Measurements from ENCODE around the gene CFAP99. TPM values are rescaled to one million over a fixed set of nuclear protein-coding genes. Genes with fewer than 3 reads are reported as not detected.

Gene CFAP99
- total and polyA plus RNA-seq, 8 donors: 0.05 to 1.4 (median 0.62) TPM; not detected in 3

DNA sequence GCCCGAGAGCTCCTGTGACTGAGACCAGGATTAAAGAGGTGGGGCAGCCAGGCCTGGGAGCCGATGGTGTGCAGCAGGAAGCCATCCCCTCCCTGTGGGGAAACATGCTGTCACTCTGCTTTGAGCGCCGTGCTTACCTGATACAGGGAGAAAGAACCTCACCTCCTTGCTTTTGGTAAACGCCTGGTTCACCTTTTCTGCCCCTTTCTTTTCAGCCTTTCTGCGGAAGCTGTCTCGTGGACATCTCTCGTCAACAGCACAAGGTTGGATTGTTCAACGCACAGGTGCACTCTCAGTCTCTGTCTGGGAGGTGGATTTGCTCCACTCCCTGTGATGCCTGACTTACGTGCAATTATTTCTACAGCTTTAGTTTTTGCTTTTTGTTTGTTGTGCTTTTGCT lies 12.3 kb upstream of the CFAP99 start:
- WGBS, 5 donors: 70 to 80% (median 73%) methylated on average over 10 of the region's 10 CpGs
- no peak overlapping the region for H3K27ac ChIP-seq
- H3K9me3 ChIP-seq: no peaks in the 10 kb centered on the region
- H3K4me3 ChIP-seq: no peak overlapping the region
- peaks cover 17 to 20% (median 18%) of the 10 kb centered on the region in 4 donors for H3K4me1 ChIP-seq
- no peak for DNase-seq
- no peaks in the 10 kb centered on the region for H3K36me3 ChIP-seq
- intact Hi-C loops (cut with DNase I; ENCODE audit: low total_unique reads): no loop called here
- no peak for TF ChIP-seq CTCF (IDR thresholded peaks at IDR 0.05)
- TF ChIP-seq POLR2AphosphoS5 (IDR thresholded peaks at IDR 0.05): no peak
- TF ChIP-seq POLR2A (IDR thresholded peaks at IDR 0.05): no peak
- TF ChIP-seq EP300 (IDR thresholded peaks at IDR 0.05): no peak
- peaks cover 0 to 4% (median 0%) of the 10 kb centered on the region in 3 donors for H3K27me3 ChIP-seq

GRCh38 chr4:2406920-2407319 lies 11.8 kb upstream of the CFAP99 start:
- 66 to 81% (median 77%) methylated on average over 7 of the region's 7 CpGs for WGBS, 5 donors
- Histone ChIP-seq H3K27ac (no peak overlapping the region), H3K9me3 (no peaks in the 10 kb centered on the region), H3K36me3 (no peaks in the 10 kb centered on the region), H3K27me3 (no peaks in the 10 kb centered on the region), H3K4me3 (no peak overlapping the region), H3K4me1 (peaks cover 12 to 20% (median 18%) of the 10 kb centered on the region in 4 donors)
- DNase-seq: no peak
- intact Hi-C loops (cut with DNase I; ENCODE audit: low total_unique reads): no loop called here
- TF ChIP-seq POLR2A (IDR thresholded peaks at IDR 0.05) (no peak), POLR2AphosphoS5 (IDR thresholded peaks at IDR 0.05) (no peak), CTCF (IDR thresholded peaks at IDR 0.05) (no peak), EP300 (IDR thresholded peaks at IDR 0.05) (no peak)

GRCh38 chr4:2407991-2408342 lies 10.8 kb upstream of the CFAP99 start:
- Histone ChIP-seq H3K4me1 (peaks cover 10 to 20% (median 15%) of the 10 kb centered on the region in 4 donors), H3K4me3 (no peak overlapping the region), H3K9me3 (no peaks in the 10 kb centered on the region), H3K36me3 (no peaks in the 10 kb centered on the region), H3K27me3 (no peaks in the 10 kb centered on the region), H3K27ac (no peak overlapping the region)
- DNase-seq: no peak
- TF ChIP-seq POLR2A (IDR thresholded peaks at IDR 0.05) (no peak), EP300 (IDR thresholded peaks at IDR 0.05) (no peak), POLR2AphosphoS5 (IDR thresholded peaks at IDR 0.05) (no peak), CTCF (IDR thresholded peaks at IDR 0.05) (no peak)
- intact Hi-C loops (cut with DNase I; ENCODE audit: low total_unique reads): no loop called here
- 89 to 100% (median 91%) methylated on average over 1 to 3 of the region's 3 CpGs for WGBS, 5 donors

DNA sequence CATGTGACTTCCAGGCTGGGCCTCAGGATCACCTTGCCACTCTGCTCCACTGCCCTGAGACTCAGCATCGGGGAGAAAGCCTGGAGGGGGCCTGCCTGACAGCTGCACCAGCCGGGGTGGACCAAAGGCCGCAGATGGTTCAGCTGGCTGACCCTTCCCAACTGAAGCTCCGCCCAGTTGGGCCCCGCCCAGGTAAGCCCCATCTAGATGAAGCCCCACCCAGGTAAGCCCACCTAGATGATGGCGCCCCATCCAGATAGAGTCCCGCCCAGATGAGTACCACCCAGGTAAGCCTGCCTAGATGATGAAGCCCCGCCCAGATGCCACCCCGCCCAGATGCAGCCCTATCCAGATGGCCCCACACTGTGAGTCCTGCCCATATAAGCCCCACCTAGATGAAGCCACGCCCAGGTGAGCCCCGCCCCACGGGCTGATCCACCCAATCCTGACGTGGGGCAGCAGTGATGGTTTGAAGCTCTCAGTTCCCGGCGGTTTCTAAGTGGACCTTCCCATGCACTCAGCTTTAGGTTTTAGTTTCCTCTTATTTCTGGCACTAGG lies 10.3 kb upstream of the CFAP99 start:
- intact Hi-C loops (cut with DNase I; ENCODE audit: low total_unique reads): no loop called here
- no peak for TF ChIP-seq POLR2AphosphoS5 (IDR thresholded peaks at IDR 0.05)
- TF ChIP-seq EP300 (IDR thresholded peaks at IDR 0.05): no peak
- TF ChIP-seq CTCF (IDR thresholded peaks at IDR 0.05): no peak
- no peak for TF ChIP-seq POLR2A (IDR thresholded peaks at IDR 0.05)
- Histone ChIP-seq H3K4me3 (no peak overlapping the region), H3K36me3 (no peaks in the 10 kb centered on the region), H3K4me1 (peaks cover 12 to 21% (median 17%) of the 10 kb centered on the region in 4 donors), H3K27ac (no peak overlapping the region), H3K9me3 (no peaks in the 10 kb centered on the region), H3K27me3 (no peaks in the 10 kb centered on the region)
- 79 to 85% (median 82%) methylated on average over 12 to 15 of the region's 15 CpGs for WGBS, 5 donors
- no peak for DNase-seq

Measured in stomach (tissue), 9 donors.